Peyer's patch (tissue), 4 donors: ENCODE measurements around the gene BARX1. TPM values are rescaled to one million over a fixed set of nuclear protein-coding genes. Genes with fewer than 3 reads are reported as not detected.
"Not testable (repeated sequence)": the region's sequence is repeated elsewhere in the genome, so short reads cannot be mapped to it uniquely, and the experiment has no call there.

Experiments
- DNase-seq, 3 donors: peaks; one replicate each; pipeline ENCODE4 v3.0.0-alpha.2; 2017 to 2019
- H3K27ac ChIP-seq, 4 donors: fragments of 200-600 bp; sonication (generic); one replicate each; pipeline ENCODE4 v1.5.1; 2016 to 2019
- H3K27me3 ChIP-seq, 2 donors: fragments of 200-600 bp; sonication (generic); one replicate each; pipeline ENCODE4 v1.5.1; 2019
- H3K36me3 ChIP-seq, 3 donors: fragments of 200-600 bp; sonication (generic); one replicate each; pipeline ENCODE4 v1.5.1; 2016 to 2019
- H3K4me1 ChIP-seq, 4 donors: fragments of 200-600 bp; sonication (generic); one replicate each; pipeline ENCODE4 v1.5.1; 2016 to 2019
- H3K4me3 ChIP-seq, 4 donors: fragments of 200-600 bp; sonication (generic); 1 replicate in 3 of 4; 2 replicates in 1 of 4; pipeline ENCODE4 v1.5.1; 2016 to 2019; ENCODE audit warnings: mild to moderate bottlenecking in 1 of 4
- H3K9me3 ChIP-seq, 4 donors: fragments of 200-600 bp; sonication (generic); one replicate each; pipeline ENCODE4 v1.5.1; 2016 to 2019; ENCODE audit warnings: mild to moderate bottlenecking in 1 of 4
- CTCF ChIP-seq, 6 experiments: fragments of 450-650 bp in 4 of 6; fragments of 200-600 bp in 2 of 6; sonication (generic) in 1 of 6; IDR thresholded peaks; one replicate each; pipeline ENCODE4 v1.5.1; 2017 to 2019; ENCODE audit warnings: antibody characterized with exemption in 6 of 6, mild to moderate bottlenecking in 3 of 6, moderate library complexity in 1 of 6
- POLR2A ChIP-seq, 2 donors: fragments of 450-650 bp; IDR thresholded peaks; one replicate each; pipeline ENCODE4 v1.5.1; 2017; ENCODE audit warnings: antibody characterized with exemption in 2 of 2, mild to moderate bottlenecking in 2 of 2, moderate library complexity in 2 of 2
- total RNA-seq, 4 donors: library from RNA; depleted of rRNA; stranded (reverse); fragments of >200 nt; gene quantifications; one replicate each; pipeline ENCODE4 v1.1.0, GENCODE V29; 2016

BARX1 gene
- total RNA-seq, 4 donors from 2014 or later = not detected

DNA sequence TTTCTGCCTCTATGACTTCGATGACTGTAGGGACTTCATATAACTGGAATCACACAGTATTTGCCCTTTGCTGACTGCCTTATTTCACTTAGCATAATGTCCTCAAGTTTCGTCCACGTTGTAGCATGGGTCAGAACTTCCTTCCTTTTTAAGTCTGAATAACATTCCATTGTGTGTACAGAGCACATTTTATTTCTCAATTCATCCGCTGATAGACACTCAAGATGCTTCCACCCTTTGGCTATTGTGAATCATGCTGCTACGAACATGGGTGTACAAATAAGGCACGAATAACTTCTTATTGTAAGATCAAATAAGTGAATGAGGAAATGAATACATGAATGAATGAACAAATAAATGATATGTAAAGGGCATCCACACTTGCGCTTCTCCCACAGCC is 13.0 kb downstream of the BARX1 start:
- Histone ChIP-seq H3K9me3 (no peaks in the 10 kb centered on the region), H3K36me3 (no peaks in the 10 kb centered on the region), H3K4me3 (no peak overlapping the region), H3K27me3 (peaks cover 0 to 26% of the 10 kb centered on the region in 2 donors), H3K27ac (no peak overlapping the region), H3K4me1 (peaks cover 0 to 12% (median 0%) of the 10 kb centered on the region in 4 donors)
- DNase-seq = no peak
- TF ChIP-seq CTCF (IDR thresholded peaks at IDR 0.05) (no peak), POLR2A (IDR thresholded peaks at IDR 0.05) (no peak)

GRCh38 chr9:93941493-93941892 is 13.7 kb downstream of the BARX1 start:
- no peak overlapping the region for H3K27ac ChIP-seq

DNA sequence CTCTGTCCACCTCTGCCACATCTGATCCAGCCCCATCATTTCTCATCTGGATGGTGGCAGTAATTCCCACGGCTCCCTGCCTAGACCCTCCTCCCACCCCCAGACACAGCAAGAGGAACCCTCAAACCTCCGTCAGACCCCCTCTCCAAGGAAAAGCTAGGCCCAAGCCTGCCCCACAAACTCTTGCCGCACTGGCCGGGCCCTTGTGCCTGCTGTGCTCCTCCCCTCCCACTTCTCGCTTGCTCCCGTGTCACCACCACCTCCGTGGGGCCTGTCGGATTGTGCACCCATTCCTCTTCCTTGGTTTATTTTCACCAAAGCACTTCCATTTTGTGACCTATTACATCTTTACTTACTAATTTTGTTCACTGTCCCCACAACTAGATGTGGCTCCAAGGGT is 14.2 kb downstream of the BARX1 start:
- peaks cover 0 to 6% (median 0%) of the 10 kb centered on the region in 4 donors for H3K4me1 ChIP-seq
- H3K27ac ChIP-seq = no peak overlapping the region
- H3K4me3 ChIP-seq = no peak overlapping the region
- peaks cover 0 to 15% of the 10 kb centered on the region in 2 donors for H3K27me3 ChIP-seq
- no peak for TF ChIP-seq POLR2A (IDR thresholded peaks at IDR 0.05)
- TF ChIP-seq CTCF (IDR thresholded peaks at IDR 0.05) = no peak
- H3K9me3 ChIP-seq = no peaks in the 10 kb centered on the region
- no peak for DNase-seq
- H3K36me3 ChIP-seq = no peaks in the 10 kb centered on the region

More at GRCh38 chr9:93941493-93941892, 13.7 kb downstream of the BARX1 start:
- TF ChIP-seq CTCF (IDR thresholded peaks at IDR 0.05) = no peak
- TF ChIP-seq POLR2A (IDR thresholded peaks at IDR 0.05) = no peak
- Histone ChIP-seq H3K27me3 (peaks cover 0 to 20% of the 10 kb centered on the region in 2 donors), H3K36me3 (no peaks in the 10 kb centered on the region), H3K4me3 (no peak overlapping the region), H3K9me3 (no peaks in the 10 kb centered on the region), H3K4me1 (peaks cover 0 to 12% (median 0%) of the 10 kb centered on the region in 4 donors)
- no peak for DNase-seq

DNA sequence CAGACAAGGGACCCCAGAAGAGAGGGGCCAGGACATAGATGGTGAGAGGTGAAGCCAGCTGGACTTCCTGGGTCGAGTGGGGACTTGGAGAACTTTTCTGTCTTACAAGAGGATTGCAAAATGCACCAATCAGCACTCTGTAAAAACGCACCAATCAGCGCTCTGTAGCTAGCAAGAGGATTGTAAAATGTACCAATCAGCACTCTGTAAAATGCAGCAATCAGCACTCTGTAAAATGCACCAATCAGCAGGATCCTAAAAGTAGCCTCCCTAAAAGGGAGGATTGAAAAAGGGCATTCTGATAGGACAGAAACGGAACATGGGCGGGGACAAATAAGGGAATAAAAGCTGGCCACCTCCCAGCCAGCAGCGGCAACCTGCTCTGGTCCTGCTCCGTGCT is 15.6 kb downstream of the BARX1 start:
- DNase-seq, H3K27me3 ChIP-seq: not testable (repeated sequence)

GRCh38 chr9:93937193-93937592 is 18.0 kb downstream of the BARX1 start:
- no peaks in the 10 kb centered on the region for H3K27me3 ChIP-seq
- no peaks in the 10 kb centered on the region for H3K4me1 ChIP-seq
- H3K9me3 ChIP-seq = no peaks in the 10 kb centered on the region
- no peak for DNase-seq
- no peaks in the 10 kb centered on the region for H3K36me3 ChIP-seq
- no peak overlapping the region for H3K4me3 ChIP-seq
- no peak overlapping the region for H3K27ac ChIP-seq
- no peak for TF ChIP-seq CTCF (IDR thresholded peaks at IDR 0.05)
- no peak for TF ChIP-seq POLR2A (IDR thresholded peaks at IDR 0.05)

More for the DNA sequence above, 15.6 kb downstream of the BARX1 start:
- H3K4me3 ChIP-seq, H3K4me1 ChIP-seq, H3K27ac ChIP-seq, H3K9me3 ChIP-seq, H3K36me3 ChIP-seq: not testable (repeated sequence)

- Histone ChIP-seq H3K4me3 (no peak overlapping the region), H3K27me3 (no peaks in the 10 kb centered on the region), H3K36me3 (no peaks in the 10 kb centered on the region), H3K9me3 (no peaks in the 10 kb centered on the region), H3K27ac (no peak overlapping the region), H3K4me1 (no peaks in the 10 kb centered on the region)
- TF ChIP-seq POLR2A (IDR thresholded peaks at IDR 0.05) = no peak
- no peak for TF ChIP-seq CTCF (IDR thresholded peaks at IDR 0.05)
- DNase-seq = no peak
Measured at GRCh38 chr9:93931905-93932304, 23.2 kb downstream of the BARX1 start.
